Hippocampal formation (tissue), 2 donors: ENCODE data around the gene CTDSPL.

Experiments used
- DNase-seq, 2 donors: peaks; one replicate each; lab custom pipeline; 2025; lab: John Stamatoyannopoulos, UW

Gene CTDSPL

DNA sequence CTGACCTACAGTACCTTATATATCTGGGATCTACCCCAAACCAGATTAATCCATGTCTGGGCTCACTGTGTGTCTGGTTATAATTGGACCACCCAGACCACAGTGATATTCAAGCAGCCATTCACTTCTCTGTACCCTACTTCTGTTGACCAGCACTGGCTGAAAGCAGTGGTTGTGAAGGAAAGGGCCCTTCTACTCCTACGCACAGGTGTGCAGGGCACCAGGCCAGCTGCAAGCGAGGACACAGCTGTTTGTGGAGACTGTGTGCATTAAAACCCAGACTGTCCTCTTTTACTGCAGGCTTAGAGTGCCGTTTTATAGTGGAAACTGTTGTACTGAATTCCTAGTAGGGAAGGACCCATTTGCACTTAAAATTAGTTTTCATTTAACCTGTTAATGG, 29.5 kb downstream of the CTDSPL start:
- DNase-seq, result no peak

DNA sequence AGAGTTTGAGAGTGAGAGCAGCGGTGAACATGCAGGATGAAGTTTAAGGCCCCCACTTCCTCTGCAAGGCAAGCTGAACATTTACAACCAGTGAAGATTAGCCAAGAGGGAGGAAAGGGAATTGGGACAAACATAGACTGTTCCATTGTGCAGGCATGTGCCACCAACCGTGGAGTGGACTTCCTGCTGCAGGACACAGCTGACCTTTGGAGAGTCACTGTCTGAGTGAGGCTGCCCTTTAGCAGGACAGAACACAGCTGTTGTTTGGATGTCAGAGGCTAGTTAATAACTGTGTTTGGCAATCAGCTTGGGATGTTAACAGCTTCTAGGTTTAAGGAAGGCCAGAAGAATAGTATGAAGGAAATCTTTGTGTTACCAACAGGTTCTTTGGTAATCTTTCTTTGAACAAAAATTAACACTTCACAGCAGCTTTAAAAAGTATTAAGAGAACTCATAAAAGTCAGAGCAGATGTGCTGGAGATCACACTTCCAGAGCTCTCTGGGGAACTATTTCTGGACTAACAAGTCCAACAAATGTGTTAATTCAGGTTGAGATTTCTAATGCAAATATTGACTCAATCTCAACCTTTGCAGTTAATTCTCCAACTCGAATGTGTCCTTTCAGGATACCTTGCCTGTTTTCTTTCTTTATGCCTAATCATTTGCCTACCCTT, 31.4 kb downstream of the CTDSPL start:
- DNase-seq, result no peak

DNA sequence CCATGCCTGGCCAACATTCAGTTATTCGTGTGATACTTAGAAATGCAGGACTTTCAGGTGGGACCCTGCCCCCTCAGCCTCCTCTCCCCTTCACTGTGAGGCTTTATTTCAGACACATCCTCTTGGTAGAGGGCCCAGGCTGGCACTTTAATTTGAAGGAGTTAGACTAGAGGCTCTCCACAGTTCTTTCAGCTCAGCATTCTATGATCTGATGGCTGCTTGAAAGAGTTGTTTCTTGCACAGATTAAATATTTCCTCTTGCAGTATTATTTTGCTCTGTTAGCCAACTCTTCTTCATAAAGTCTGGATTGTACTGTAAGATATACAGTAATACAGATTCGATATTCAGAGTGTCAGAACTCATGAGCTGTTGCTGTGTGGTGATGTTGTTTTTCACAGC, 35.1 kb downstream of the CTDSPL start:
- DNase-seq, result no peak

DNA sequence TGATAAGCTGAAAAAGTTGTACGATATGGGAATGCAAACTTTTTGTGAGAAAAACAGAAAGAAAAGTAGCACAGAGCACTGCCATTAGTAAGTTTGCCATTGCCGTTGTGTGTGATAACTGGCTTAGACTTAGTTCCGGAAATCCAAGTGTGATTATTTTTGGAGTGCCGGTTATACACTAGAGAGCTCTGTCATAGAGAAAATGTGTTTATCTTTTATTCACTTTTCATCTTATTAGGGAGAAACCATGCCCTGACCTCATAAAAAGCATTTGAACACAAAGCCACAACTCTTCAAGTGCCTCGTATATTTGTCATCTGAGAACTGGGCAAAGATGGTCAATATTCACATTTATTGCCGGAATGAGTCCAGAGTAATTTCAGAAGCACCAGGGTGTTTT, 36.1 kb downstream of the CTDSPL start:
- DNase-seq, result no peak

DNA sequence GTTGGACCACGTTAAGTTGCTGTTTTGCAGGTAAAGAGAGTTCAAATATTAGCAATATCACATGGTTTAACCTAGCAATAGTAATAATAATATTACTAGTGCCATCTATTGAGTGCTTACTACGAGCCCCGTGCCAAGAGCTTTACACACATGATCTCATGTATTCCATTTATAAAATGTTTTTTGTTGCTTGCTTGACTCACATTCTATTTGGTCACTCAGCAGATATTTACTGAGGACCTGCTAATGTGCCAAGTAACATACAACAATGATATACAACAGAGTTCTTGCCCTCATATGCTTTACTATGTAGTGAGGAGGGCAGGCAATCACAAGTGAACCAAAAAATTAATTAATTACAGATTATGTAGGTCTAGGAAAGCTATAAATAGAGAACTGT, 36.7 kb downstream of the CTDSPL start:
- no peak for DNase-seq

DNA sequence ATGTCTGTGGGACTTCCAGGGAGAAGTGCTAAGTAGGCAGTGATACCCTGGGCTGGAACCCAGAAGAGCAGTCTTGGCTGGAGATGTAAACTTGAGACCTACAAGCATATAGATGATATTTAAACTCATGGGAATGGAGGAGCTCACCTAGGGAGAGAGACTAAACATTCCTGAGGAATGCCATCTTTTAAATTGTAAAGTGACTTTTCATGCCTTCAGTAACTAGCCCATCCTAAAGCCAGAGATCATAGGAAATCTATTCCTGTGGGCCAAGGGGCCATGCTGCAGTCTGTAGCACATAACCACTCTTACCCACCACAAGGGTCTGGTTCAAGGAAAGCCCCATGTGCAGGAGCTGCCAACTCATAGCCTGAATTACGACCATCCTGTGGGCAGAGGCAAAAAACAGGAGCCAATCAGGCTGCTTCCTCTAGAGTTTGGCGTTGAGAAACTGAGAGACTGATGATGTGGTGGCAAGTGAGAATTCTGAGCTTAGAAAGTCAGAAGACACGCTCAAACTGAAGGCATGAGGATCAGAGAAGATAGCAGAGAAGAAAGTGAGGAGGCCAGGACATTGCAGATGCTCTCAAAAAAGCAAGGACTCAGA, 37.5 kb downstream of the CTDSPL start:
- no peak for DNase-seq

DNA sequence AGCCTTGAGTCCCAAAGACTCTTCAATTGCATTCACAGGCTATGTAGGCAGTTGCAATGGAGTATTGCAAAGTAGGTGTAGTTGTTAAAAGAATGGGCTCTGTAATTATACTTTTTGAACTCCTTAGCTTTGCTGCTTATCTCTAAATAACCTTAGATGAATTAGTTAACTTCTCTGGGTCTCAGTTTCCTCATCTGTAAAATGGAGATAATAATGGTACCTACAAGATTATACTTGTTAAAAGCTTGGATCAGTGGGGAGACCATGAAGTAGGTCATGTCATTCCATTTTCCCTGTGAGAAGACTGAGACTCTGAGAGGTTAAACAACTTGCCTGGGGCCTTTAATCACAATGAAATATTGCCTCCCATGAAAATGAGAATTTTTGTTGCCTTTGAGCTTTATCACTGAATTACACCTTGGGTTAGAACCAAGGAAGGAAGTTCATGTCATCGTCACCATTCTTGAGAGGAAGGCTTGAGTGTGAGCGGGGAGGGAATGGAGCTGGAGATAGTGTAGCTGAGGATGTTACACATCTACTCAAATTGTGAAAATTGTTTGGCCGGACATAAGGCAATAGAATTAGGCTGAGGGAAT, 38.1 kb downstream of the CTDSPL start:
- no peak for DNase-seq

DNA sequence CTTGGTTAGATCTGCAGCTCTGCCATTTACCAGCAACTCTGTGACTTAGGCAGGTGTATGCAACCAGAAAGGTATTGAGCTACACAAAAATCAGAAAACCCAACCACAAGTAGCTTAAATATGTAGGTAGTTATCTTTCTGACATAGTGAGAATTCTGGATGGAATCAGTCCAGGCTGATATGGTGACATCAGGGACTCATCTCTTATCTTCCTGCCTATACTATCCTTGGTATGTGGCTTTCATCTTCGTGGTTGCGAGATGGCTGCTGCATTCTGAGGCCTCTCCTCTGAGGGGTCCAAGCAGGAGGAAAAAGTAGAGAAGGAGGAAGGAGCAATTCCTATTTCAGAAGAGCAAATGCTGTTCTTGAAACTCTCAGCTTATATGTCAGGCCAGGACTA, 40.0 kb downstream of the CTDSPL start:
- no peak for DNase-seq

DNA sequence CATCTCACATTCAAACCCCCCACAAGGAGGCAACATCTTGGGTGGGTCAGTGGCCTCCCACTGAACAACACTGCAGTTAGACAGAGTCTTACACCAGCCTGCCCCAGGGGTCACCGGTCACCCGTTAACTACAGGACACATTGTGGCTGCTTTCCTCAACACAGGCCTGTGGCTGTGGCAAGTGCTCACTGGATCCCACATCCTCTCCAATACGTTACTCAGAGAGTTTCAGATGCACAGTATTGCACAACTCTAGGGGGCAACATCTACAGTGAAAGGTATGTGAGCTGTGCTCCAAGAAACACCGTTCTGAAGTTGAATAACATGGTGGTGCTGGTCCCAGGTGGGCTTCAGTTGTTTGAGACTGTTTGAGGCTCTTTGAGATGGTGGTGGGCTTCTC, 41.0 kb downstream of the CTDSPL start:
- DNase-seq, result no peak

DNA sequence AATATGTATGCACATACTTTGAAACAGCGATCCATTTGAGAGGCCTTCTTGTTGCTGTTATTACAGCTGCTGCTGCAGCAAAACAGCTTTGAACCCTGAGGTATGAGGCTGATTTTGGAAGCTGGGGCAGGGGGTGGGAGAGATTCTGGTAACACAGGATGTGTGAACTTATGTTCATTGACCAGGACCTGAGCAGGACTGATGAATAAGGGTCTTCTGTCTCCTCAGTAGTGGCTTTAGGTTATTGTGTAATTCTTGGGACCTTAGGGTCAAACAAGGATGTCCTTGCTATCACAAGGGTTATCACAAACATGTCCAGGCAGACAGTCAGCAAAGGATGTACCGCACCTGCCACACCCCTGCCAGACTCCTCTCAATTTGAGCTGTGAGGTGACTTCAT, 41.6 kb downstream of the CTDSPL start:
- no peak for DNase-seq

DNA sequence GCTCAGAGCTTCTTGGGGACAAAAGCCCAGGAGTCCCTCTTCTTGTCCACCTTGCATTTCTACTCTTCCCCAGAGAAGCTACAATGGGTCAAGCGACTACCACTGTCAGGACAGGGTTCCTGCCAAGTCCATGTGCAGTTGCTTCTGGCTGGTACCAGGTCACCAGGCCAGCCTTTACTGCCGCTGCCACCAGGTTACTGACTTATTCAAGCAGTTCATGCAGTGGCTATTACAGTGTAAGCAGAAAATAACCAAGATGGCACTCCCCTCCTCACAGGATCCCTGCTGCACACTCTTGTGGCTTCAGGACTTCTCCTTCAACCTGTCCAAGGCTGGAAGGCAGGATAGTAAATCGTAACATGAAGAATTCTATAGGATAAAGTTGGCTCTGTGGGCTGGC, 42.1 kb downstream of the CTDSPL start:
- no peak for DNase-seq

DNA sequence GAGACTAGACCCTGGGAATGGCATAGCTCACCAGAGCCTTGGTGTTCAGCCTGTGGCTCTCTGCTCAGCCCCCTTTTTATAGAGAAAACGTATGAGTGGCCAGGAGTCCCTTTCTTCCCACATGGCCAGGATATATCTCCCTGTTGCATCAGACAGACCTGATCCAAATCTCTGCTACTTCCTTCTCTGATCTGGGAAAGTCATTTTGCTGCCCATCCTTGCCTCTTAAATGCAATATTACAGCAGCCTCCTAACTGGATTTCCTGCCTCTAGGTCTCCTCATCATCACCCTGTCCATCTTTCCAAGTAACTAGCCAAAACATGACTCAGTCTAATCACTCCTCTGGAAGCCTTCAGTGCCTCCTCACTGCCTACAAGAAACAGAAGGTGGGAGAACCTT, 42.9 kb downstream of the CTDSPL start:
- DNase-seq, result no peak

DNA sequence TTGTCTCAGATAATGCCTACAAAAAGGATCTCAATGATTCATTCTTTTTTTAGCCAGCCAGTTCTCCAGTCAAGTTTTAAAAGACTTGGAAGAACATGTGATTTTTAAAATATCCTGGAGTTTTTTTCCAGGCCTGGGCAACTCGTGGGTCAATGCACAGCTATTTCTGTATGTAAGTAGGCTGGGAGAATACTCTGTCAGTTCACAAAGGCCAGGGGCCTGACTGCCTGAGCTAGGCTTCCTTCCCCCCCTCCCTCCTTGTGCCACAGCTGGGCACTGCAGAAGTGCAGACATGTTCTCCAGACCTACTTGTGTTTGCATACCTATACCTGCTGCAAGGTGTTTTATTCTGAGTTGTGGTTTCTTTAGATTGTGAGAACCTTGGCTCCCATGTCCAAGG, 43.7 kb downstream of the CTDSPL start:
- no peak for DNase-seq

DNA sequence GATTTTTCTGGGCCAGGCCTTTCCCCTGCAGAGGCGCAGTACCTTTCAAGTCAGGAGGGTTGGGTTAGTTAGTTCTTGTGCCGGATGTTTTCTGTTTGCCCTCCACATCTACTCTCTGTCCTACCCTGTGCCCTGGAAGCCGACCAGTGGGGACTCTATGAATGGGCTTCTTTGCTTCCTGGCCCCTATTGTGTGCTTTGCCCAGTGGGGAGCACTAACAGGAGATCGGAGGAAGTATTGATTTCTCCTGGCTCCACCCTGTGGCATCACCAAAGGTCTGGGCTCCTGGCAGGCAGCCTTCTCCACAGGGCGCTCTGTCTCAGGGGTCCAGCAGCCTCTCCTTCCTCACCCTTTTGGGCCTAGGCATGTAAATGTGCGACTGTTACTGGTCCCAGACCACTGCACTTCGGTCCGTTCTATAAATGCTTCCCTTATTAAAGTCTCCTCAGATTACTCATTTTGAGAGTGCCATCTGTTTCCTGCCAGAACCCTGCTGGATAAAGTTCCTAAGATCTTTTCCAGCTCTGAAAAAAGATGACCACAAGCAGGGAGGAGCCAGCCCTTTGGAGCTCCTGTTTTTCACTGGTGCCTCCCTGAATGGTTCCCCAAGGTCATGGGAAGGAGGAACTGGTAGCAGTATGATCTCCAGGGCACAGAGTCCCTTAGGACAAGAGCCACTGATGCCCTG, 44.5 kb downstream of the CTDSPL start:
- DNase-seq, result no peak

DNA sequence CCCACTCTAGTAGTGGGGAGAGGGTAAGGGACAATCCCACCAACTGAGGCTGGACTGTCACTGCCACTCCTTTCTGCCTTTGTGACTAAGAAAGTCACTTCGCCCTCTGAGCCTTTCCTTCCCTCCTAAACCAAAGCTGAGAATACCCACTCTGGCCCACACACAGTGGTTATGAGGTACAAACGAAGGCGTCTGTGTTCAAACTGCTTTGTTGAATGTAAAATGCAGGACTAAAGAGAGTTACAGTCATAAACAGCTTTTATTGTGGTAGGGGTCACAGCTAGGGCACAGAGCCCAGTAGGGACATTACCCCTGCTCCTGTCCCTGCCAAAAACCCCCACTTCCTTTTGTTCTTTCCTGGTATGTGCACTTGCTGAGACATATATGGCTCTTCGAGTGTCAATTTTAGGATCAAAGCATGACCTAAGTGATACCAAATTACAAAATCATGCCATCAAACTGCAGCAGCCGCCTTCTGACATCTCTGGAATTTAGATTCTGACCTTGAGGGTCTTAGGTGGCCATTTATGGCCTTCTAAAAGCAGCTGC, 45.1 kb downstream of the CTDSPL start:
- no peak for DNase-seq

DNA sequence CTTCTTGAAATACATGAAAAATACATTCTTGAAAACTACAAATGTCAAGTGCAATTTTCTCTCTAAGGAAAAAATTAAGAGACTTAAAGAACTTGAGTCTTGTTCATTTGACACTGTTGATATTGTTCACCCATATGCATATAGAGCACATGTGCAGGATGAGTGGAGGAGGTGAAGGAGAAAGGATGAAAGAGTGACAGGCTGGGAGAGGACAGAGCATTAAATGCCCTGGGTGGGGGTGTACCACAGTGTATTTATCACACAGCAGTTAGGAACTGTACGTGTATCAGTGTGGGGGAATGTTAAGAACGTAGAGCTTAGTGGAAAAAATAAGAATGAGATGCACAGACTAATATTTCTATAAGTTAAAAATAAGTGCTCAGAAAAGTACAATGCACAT, 45.7 kb downstream of the CTDSPL start:
- DNase-seq, result no peak

DNA sequence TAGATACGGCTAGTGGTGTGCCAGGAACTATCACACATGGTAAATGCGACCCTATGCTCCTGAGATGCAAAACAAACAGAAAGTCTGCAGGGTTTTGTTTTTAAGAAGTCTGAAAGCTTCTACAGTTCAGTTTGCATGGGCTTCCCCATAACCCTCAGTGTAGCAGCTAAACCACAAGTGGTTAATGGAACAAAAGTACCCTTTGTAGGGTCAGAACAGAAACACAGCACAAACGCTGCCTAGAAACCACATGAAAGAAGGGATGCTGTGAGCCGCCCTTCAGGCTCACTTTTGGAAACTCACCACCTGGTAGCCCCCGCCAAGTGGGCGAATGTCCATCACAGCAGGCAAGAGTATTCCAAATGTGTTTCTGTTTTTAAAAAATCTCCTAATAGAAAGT, 46.2 kb downstream of the CTDSPL start:
- peak; percentile 23 to 70 for DNase-seq

DNA sequence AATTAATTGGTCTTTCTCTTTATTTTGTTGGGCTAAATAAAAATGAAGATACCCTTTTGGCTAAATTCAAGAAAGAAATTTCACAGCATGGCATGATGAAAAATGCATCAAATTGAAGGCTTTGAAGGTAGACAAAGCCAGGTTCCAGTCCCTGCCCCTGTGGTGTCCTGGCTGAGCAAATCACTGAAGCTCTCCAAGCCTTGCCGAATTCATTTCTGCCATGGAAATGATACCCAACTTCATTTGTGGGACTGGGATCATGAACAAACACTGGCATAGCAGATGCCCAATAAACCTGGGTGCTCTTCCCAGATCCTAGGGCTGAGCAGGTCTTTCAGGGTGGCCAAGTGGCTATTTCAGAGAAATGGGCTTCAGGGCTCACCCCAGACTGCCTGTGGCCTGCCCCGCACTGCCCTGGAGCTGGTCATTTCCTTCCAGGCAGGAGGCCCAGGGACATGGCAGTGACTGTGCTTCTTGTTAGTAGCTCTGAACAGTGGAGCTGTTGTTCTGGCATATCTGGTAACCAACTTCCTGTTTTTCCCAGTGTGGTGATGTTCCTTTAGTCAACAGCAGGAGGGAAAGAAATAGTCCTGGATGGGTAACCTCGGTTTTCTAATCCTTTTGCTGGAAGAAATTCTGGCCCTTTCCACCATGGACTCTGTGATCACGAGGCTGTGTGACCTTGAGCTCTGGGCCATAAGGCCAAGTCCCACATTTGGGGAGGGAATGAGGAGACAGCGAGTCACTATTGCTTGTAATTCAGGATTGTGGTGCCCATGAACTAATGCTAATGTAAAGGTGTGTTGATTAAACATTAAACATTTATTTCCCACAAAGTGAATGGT, 47.6 kb downstream of the CTDSPL start:
- no peak for DNase-seq

DNA sequence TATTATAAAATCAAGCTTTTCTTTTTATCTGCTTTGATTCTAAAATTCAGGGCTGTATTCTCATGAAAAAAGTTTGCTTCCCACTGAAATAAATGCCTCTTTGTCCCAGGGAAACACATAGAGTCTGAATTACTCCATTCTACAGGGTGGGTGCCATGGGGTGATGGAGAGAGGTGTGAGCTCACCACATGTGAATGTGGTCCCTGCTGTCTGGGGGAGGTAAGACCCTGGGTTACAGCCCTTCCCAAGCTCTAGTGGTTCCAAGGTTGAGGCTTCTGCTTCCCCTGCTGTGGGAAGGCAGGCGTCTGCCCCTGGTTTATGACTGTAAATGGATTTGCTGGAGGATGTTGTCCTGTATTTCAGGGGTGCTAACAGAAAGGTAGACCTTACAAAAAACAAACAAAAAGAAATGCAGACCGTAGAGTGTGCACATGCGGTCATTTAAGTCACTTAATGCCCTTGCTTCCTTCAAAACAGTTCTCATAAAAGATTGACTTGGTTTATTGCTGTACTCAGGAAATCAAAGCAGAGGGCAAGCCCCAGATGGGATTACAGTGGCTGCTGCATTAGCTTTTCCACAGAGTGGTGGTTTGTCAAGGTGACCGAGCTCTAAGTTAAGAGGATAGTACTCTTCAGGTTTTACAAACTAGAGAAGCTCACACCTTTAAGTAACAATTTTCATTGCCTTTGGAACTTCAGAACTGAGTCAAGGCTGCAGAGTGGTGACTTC, 49.2 kb downstream of the CTDSPL start:
- peak in 1 of 2 donors; percentile 20 for DNase-seq

DNA sequence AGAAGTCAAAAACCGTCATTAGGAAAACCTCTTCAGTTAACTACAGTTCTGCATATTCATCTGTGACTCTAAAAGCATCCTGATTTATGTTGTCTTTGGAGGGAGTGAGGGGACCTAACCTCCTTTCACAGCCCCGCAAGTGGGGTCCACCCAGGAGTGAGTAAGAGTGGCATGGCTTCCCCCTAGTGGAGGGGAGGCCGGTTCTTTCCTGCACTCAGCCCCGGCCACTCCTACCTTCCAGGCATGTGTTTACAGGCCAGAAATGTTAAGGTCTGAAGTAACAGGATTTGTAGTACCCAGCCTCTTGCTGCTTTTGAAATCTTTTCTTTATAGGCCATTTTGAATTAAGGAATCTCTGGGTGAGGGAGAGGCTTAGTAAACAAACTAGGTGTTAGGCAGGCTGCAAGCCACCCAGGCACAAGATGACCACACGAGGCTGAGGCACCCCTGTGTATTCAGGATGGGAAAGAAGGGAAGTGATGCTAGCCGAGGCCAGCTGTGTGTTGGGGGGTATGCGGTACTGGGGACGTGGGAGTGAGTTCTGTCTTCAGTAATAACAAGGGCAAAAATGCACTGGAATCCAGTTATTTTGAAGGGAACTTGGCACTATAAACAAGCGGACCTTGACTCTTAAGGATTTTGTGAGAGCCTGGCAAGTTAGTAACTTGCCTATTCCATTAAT, 50.5 kb downstream of the CTDSPL start:
- no peak for DNase-seq

DNA sequence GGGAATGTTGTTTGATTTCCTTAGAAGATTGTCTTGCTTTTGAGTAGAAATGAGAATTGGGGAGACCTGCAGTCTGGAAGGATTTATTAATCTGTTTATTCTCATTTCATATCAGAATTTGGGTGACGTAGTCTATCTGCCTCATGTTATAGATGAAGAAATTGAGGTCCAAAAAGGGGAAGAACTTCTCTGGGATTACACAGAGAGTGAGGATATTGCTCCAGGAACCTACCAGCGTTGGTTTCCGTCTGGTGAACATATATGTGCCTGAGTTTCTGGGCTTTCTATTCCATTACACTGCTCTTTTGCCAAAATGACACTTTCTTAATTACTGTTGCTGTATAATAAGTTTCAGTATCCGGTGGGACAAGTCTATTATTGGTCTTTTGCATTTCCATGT, 51.8 kb downstream of the CTDSPL start:
- DNase-seq, result no peak
